H9 (cell line): Measurements from ENCODE around the gene CYP2D6. TPM values are rescaled to one million over a fixed set of nuclear protein-coding genes. Genes with fewer than 3 reads are reported as not detected.

Experiments used
- DNase-seq: peaks from one replicate; pipeline ENCODE4 v3.0.0-alpha.2; 2017
- H2AFZ ChIP-seq: one replicate; pipeline ENCODE4 v1.6.1; 2013; ENCODE audit warnings: mild to moderate bottlenecking, low read length, control low read depth, moderate library complexity
- H2AK5ac ChIP-seq: 2 replicates; pipeline ENCODE4 v1.6.1; 2013; ENCODE audit warnings: low read length, control low read depth, mixed read lengths; ENCODE audit not compliant: insufficient read length
- H2BK120ac ChIP-seq: one replicate; pipeline ENCODE4 v1.6.1; 2013; ENCODE audit warnings: low read depth, mild to moderate bottlenecking, low read length, control low read depth, inconsistent platforms; ENCODE audit not compliant: poor library complexity, severe bottlenecking
- H2BK12ac ChIP-seq: 2 replicates; pipeline ENCODE4 v1.6.1; 2013; ENCODE audit warnings: low read length, control low read depth, mixed read lengths, low read depth; ENCODE audit not compliant: insufficient read length
- H2BK15ac ChIP-seq: 2 replicates; pipeline ENCODE4 v1.6.1; 2013; ENCODE audit warnings: low read depth, low read length, control low read depth
- H2BK20ac ChIP-seq: one replicate; pipeline ENCODE4 v1.6.1; 2013; ENCODE audit warnings: low read depth, mild to moderate bottlenecking, low read length, control low read depth, inconsistent platforms; ENCODE audit not compliant: poor library complexity, severe bottlenecking
- H2BK5ac ChIP-seq: 2 replicates; pipeline ENCODE4 v1.6.1; 2013; ENCODE audit warnings: low read length, control low read depth, mixed read lengths; ENCODE audit not compliant: insufficient read length
- H3K14ac ChIP-seq: 2 replicates; pipeline ENCODE4 v1.6.1; 2013; ENCODE audit warnings: low read length, control low read depth; ENCODE audit not compliant: insufficient read depth
- H3K18ac ChIP-seq: 2 replicates; pipeline ENCODE4 v1.6.1; 2013; ENCODE audit warnings: low read depth, mild to moderate bottlenecking, mixed read lengths, low read length, control low read depth; ENCODE audit not compliant: insufficient read length
- H3K23ac ChIP-seq: 2 replicates; pipeline ENCODE4 v1.6.1; 2013; ENCODE audit warnings: low read length, control low read depth, mixed read lengths, low read depth; ENCODE audit not compliant: insufficient read length
- H3K23me2 ChIP-seq: 2 replicates; pipeline ENCODE4 v1.6.1; 2013; ENCODE audit warnings: low read depth, mild to moderate bottlenecking, mixed read lengths, low read length, control low read depth; ENCODE audit not compliant: insufficient read length, poor library complexity, severe bottlenecking
- H3K27ac ChIP-seq: 2 replicates; pipeline ENCODE4 v1.5.1; 2013; ENCODE audit warnings: low read length, control low read depth, mixed read lengths, low read depth; ENCODE audit not compliant: insufficient read length
- H3K27me3 ChIP-seq: 2 replicates; pipeline ENCODE4 v1.6.1; 2013; ENCODE audit warnings: low read length, control low read depth, inconsistent platforms; ENCODE audit not compliant: insufficient read depth
- H3K4ac ChIP-seq: 2 replicates; pipeline ENCODE4 v1.6.1; 2013; ENCODE audit warnings: low read depth, mild to moderate bottlenecking, control low read depth, inconsistent platforms, low read length, moderate library complexity
- H3K4me1 ChIP-seq: 2 replicates; pipeline ENCODE4 v1.6.1; 2013; ENCODE audit warnings: low read length, control low read depth, inconsistent platforms; ENCODE audit not compliant: insufficient read depth
- H3K4me2 ChIP-seq: 2 replicates; pipeline ENCODE4 v1.6.1; 2013; ENCODE audit warnings: low read length, control low read depth, mixed read lengths; ENCODE audit not compliant: insufficient read length, insufficient read depth
- H3K56ac ChIP-seq: 2 replicates; pipeline ENCODE4 v1.6.1; 2013; ENCODE audit warnings: low read depth, mild to moderate bottlenecking, mixed read lengths, low read length, control low read depth; ENCODE audit not compliant: insufficient read length
- H3K79me1 ChIP-seq: 2 replicates; pipeline ENCODE4 v1.6.1; 2013; ENCODE audit warnings: low read depth, mild to moderate bottlenecking, moderate library complexity, low read length, control low read depth, inconsistent platforms; ENCODE audit not compliant: insufficient read depth, poor library complexity, severe bottlenecking
- H3K79me2 ChIP-seq: 2 replicates; pipeline ENCODE4 v1.6.1; 2013; ENCODE audit warnings: low read length, control low read depth, inconsistent platforms; ENCODE audit not compliant: insufficient read depth
- H3K9ac ChIP-seq: 2 replicates; pipeline ENCODE4 v1.6.1; 2013; ENCODE audit warnings: low read length, control low read depth, mixed read lengths; ENCODE audit not compliant: insufficient read length; ENCODE audit errors: extremely low read depth
- H3K9me3 ChIP-seq: one replicate; pipeline ENCODE4 v1.6.1; 2013; ENCODE audit warnings: low read depth, low read length, inconsistent platforms; ENCODE audit not compliant: control insufficient read depth
- H3T11ph ChIP-seq: one replicate; pipeline ENCODE4 v1.6.1; 2013; ENCODE audit warnings: mild to moderate bottlenecking, low read length, control low read depth, inconsistent platforms
- H4K20me1 ChIP-seq: one replicate; pipeline ENCODE4 v1.6.1; 2013; ENCODE audit not compliant: control insufficient read depth, insufficient read length, insufficient read depth
- H4K5ac ChIP-seq: 2 replicates; pipeline ENCODE4 v1.6.1; 2013; ENCODE audit warnings: low read depth, mild to moderate bottlenecking, mixed read lengths, low read length, control low read depth; ENCODE audit not compliant: insufficient read length
- H4K8ac ChIP-seq: replicated peaks from 2 replicates; pipeline ENCODE4 v1.6.1; 2013; ENCODE audit warnings: low read length, control low read depth, mixed read lengths, low read depth; ENCODE audit not compliant: insufficient read length
- H4K91ac ChIP-seq: 2 replicates; pipeline ENCODE4 v1.6.1; 2013; ENCODE audit warnings: low read depth, mild to moderate bottlenecking, moderate library complexity, mixed read lengths, low read length, control low read depth; ENCODE audit not compliant: insufficient read length
- H3K27ac Mint-ChIP-seq, 3 experiments: 2 replicates in 2 of 3; 3 replicates in 1 of 3; pipeline ENCODE4 v1.8.0; 2020 to 2021; ENCODE audit warnings: mixed read lengths in 3 of 3, mild to moderate bottlenecking in 1 of 3, moderate library complexity in 1 of 3
- H3K27me3 Mint-ChIP-seq: 2 replicates; pipeline ENCODE4 v1.8.0; 2021; ENCODE audit warnings: low read depth, mild to moderate bottlenecking, moderate library complexity, mixed read lengths
- H3K36me3 Mint-ChIP-seq, 3 experiments: 2 replicates in 2 of 3; 3 replicates in 1 of 3; pipeline ENCODE4 v1.8.0; 2020 to 2021; ENCODE audit warnings: low read depth in 3 of 3, mixed read lengths in 3 of 3; ENCODE audit not compliant: insufficient read depth in 1 of 3
- H3K4me1 Mint-ChIP-seq, 2 experiments: 2 replicates each; pipeline ENCODE4 v1.8.0; 2020; ENCODE audit warnings: mixed read lengths in 2 of 2
- H3K4me3 Mint-ChIP-seq, 2 experiments: 2 replicates in 1 of 2; 3 replicates in 1 of 2; pipeline ENCODE4 v1.8.0; 2020 to 2021; ENCODE audit warnings: mild to moderate bottlenecking in 2 of 2, mixed read lengths in 2 of 2, moderate library complexity in 1 of 2
- H3K9me3 Mint-ChIP-seq, 2 experiments: 2 replicates in 1 of 2; 3 replicates in 1 of 2; pipeline ENCODE4 v1.8.0; 2020; ENCODE audit warnings: mild to moderate bottlenecking in 2 of 2, mixed read lengths in 2 of 2, moderate library complexity in 1 of 2
- WGBS: extraction: QIAGEN DNeasy Blood & Tissue Kit; methylation state at CpG from one replicate; pipeline ENCODE4 v1.1.7; 2013; ENCODE audit warnings: missing lambda C conversion rate, low lambda C conversion rate, mixed read lengths; ENCODE audit not compliant: insufficient read length; ENCODE audit errors: extremely low coverage; 5-methylcytosine and 5-hydroxymethylcytosine counted together
- total RNA-seq: library from RNA; stranded (reverse); gene quantifications from 2 replicates; pipeline ENCODE4 v1.2.1, GENCODE V29; 2021
- TF ChIP-seq, protein P1 (sequence below): fragments of 200-600 bp; sonication (generic); conservative IDR thresholded peaks from 3 replicates; pipeline ENCODE4 v1.8.0; 2021; ENCODE audit warnings: antibody characterized with exemption, mild to moderate bottlenecking

Gene CYP2D6
- total RNA-seq, 1 experiment from 2014 or later: 2.3 TPM

DNA sequence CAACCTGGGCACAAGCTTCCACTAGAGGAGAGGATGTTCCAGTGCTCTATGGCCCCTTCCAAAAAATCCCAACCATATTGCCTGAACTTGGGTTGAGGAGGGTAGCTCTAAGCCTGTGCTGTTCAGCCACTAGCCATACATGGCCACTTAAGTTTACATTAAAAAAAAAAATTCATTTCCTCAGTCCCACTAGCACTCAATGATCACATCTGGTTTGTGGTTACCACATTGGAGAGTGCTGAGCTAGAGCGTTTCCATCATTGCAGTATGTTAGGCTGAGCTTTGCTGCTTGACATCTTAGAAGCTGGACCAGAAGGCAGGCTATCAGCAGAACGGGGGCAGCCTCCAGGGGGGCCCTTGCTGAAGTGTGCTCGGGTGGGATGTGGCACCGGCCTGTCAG is 43.5 kb upstream of the CYP2D6 start:
- 0 out of 2 replicates have a peak, but pooled peaks cover 1% of the 10 kb centered on the region for H3K79me2 ChIP-seq
- no peak overlapping the region for H3K4me3 Mint-ChIP-seq
- H3K9ac ChIP-seq: no peak overlapping the region
- peaks cover 5 to 30% (median 25%) of the 10 kb centered on the region in 3 experiments; a peak in 6 of 7 replicates for H3K36me3 Mint-ChIP-seq
- peaks cover 5% of the 10 kb centered on the region for H3K79me1 ChIP-seq
- H3K14ac ChIP-seq: no peak overlapping the region
- H2BK12ac ChIP-seq: no peak overlapping the region
- no peak overlapping the region for H3T11ph ChIP-seq
- H2AFZ ChIP-seq: no peak overlapping the region
- no peak overlapping the region for H2BK20ac ChIP-seq
- no peak overlapping the region for H4K91ac ChIP-seq
- H3K4me2 ChIP-seq: no peak overlapping the region
- H4K8ac ChIP-seq: no peak overlapping the region
- no peaks in the 10 kb centered on the region for H3K27me3 Mint-ChIP-seq
- no peak overlapping the region for H2BK120ac ChIP-seq
- WGBS: no CpG with 5 or more reads among the region's 4 CpGs
- peaks cover 2% of the 10 kb centered on the region for H4K20me1 ChIP-seq
- no peaks in the 10 kb centered on the region for H3K9me3 Mint-ChIP-seq
- H3K27ac Mint-ChIP-seq: no peak overlapping the region
- no peak overlapping the region for H3K4ac ChIP-seq
- H3K18ac ChIP-seq: no peak overlapping the region
- no peak overlapping the region for H3K23ac ChIP-seq
- no peaks in the 10 kb centered on the region for H3K9me3 ChIP-seq
- no peaks in the 10 kb centered on the region for H3K27me3 ChIP-seq
- peaks cover 30 to 40% of the 10 kb centered on the region in 2 experiments for H3K4me1 Mint-ChIP-seq
- no peak overlapping the region for H2AK5ac ChIP-seq
- H3K4me1 ChIP-seq: no peaks in the 10 kb centered on the region
- H3K23me2 ChIP-seq: no peaks in the 10 kb centered on the region
- no peak overlapping the region for H4K5ac ChIP-seq
- no peak for DNase-seq
- H3K27ac ChIP-seq: no peak overlapping the region
- TF ChIP-seq, protein P1, sequence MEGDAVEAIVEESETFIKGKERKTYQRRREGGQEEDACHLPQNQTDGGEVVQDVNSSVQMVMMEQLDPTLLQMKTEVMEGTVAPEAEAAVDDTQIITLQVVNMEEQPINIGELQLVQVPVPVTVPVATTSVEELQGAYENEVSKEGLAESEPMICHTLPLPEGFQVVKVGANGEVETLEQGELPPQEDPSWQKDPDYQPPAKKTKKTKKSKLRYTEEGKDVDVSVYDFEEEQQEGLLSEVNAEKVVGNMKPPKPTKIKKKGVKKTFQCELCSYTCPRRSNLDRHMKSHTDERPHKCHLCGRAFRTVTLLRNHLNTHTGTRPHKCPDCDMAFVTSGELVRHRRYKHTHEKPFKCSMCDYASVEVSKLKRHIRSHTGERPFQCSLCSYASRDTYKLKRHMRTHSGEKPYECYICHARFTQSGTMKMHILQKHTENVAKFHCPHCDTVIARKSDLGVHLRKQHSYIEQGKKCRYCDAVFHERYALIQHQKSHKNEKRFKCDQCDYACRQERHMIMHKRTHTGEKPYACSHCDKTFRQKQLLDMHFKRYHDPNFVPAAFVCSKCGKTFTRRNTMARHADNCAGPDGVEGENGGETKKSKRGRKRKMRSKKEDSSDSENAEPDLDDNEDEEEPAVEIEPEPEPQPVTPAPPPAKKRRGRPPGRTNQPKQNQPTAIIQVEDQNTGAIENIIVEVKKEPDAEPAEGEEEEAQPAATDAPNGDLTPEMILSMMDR: no peak
- no peak overlapping the region for H2BK5ac ChIP-seq
- no peak overlapping the region for H3K56ac ChIP-seq
- no peak overlapping the region for H2BK15ac ChIP-seq
